Pulmonary artery endothelial cell (primary cell): ENCODE results near the gene UBE2J1. TPM values are rescaled to one million over a fixed set of nuclear protein-coding genes. Genes with fewer than 3 reads are reported as not detected.
A peak's percentile ranks its signal among the peaks of the same experiment; 100 is the strongest.

Source experiments
- DNase-seq: peaks from one replicate; pipeline ENCODE4 v3.0.0-alpha.2; 2011; ENCODE audit warnings: low read depth, low spot score
- total RNA-seq: library from RNA; depleted of rRNA; stranded (reverse); fragments of >200 nt; gene quantifications from 2 replicates; pipeline ENCODE4 v1.2.3, GENCODE V29; 2014

Gene UBE2J1
- total RNA-seq, 1 donor from 2014 or later: 65.0 TPM

GRCh38 chr6:89364586-89364985 is 12.1 kb upstream of the UBE2J1 start:
- DNase-seq: no peak

GRCh38 chr6:89361171-89361570 is 8.6 kb upstream of the UBE2J1 start:
- no peak for DNase-seq

GRCh38 chr6:89360415-89360999 is 8.0 kb upstream of the UBE2J1 start:
- DNase-seq: no peak

- no peak for DNase-seq
These were observed 7.0 kb upstream of the UBE2J1 start for GRCh38 chr6:89359561-89359960.

GRCh38 chr6:89357390-89357789 is 4.9 kb upstream of the UBE2J1 start:
- DNase-seq: no peak

GRCh38 chr6:89356642-89357170 is 4.2 kb upstream of the UBE2J1 start:
- no peak for DNase-seq

GRCh38 chr6:89355511-89356194 is 3.1 kb upstream of the UBE2J1 start:
- no peak for DNase-seq

- no peak for DNase-seq
These were observed 1.3 kb upstream of the UBE2J1 start for GRCh38 chr6:89353702-89354392.

- DNase-seq: no peak
These were observed 615 bp upstream of the UBE2J1 start for GRCh38 chr6:89353118-89353556.

- no peak for DNase-seq
These were observed 748 bp downstream of the UBE2J1 start for GRCh38 chr6:89351671-89352277.

- peak; percentile 77 for DNase-seq
These were observed 2.1 kb downstream of the UBE2J1 start for GRCh38 chr6:89350281-89350966.

GRCh38 chr6:89348372-89348771 is 4.2 kb downstream of the UBE2J1 start:
- DNase-seq: no peak

- no peak for DNase-seq
These were observed 4.7 kb downstream of the UBE2J1 start for GRCh38 chr6:89347825-89348224.

- no peak for DNase-seq
These were observed 6.1 kb downstream of the UBE2J1 start for GRCh38 chr6:89346433-89346832.

- DNase-seq: no peak
These were observed 13.0 kb downstream of the UBE2J1 start for GRCh38 chr6:89339565-89339964.

- DNase-seq: no peak
These were observed 17.4 kb downstream of the UBE2J1 start for GRCh38 chr6:89335164-89335563.

- no peak for DNase-seq
These were observed 21.6 kb downstream of the UBE2J1 start for GRCh38 chr6:89330910-89331309.

GRCh38 chr6:89328976-89329375 is 23.5 kb downstream of the UBE2J1 start:
- DNase-seq: no peak

- no peak for DNase-seq
These were observed 28.2 kb downstream of the UBE2J1 start for GRCh38 chr6:89324304-89324703.

GRCh38 chr6:89323511-89323971 is 29.0 kb downstream of the UBE2J1 start:
- no peak for DNase-seq
